Fibroblast of peridontal ligament (primary cell): ENCODE data around the gene AGAP1.

ENCODE experiments used
- DNase-seq: peaks from one replicate; pipeline ENCODE4 v3.0.0-alpha.2; 2010; ENCODE audit errors: extremely low read depth

The AGAP1 gene

DNA sequence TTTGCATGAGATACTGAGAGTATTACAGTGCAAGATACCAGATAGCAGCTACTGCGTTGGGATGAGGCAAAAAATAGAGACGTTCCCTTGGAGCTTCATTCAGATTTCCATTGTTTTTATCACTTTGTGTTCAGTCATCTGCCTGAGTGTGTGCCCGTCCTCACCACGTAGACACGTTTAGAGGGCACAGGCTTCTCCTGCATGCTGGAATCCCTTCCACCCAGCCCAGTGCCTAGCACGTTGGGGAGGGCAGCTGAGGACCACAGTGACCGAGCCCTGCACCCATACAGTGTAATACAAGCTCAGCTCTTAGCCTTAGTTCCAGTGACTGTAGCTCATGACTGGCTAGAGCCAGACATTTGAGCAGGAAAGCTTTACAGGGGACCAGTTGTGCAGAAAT, 539.6 kb downstream of the AGAP1 start:
- no peak for DNase-seq

DNA sequence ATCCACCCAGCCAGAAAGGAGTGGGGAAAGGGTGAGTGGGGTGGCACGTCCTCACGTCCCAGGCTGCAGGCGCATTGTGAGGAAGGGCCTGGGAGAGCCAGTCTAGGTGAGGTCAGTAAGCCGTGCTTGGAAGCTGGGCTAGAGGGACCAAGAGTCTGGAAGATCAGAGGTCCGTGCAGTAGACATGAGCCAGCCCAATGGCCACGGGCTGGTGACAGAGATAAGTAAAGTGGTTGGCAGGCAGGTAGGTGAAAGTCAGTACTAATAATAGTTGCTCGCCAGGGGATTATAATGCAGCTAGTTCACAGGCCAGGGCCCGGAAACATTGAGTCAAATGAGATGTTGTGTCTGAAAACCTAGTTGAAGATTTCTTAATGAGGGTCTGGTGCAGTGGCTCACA, 541.1 kb downstream of the AGAP1 start:
- DNase-seq, result no peak

DNA sequence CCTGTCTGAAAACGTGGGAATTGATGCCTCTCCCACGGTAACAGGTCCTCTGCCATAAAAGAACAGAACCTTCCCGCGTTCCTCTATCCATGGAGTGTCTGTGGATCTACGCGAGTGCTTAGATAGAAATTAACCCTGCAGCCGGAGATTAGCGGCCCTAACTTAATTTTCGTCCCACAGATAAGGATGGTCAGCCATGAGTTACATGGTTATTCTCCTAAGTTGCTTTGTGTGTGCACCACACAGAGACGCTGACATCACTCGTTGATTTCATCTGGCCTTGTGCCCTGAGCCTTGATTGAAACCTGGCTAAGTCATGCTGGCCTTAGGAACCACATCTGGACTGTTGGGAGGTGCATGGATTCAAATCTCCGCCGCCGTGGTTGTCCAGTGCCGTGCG, 542.2 kb downstream of the AGAP1 start:
- no peak for DNase-seq

DNA sequence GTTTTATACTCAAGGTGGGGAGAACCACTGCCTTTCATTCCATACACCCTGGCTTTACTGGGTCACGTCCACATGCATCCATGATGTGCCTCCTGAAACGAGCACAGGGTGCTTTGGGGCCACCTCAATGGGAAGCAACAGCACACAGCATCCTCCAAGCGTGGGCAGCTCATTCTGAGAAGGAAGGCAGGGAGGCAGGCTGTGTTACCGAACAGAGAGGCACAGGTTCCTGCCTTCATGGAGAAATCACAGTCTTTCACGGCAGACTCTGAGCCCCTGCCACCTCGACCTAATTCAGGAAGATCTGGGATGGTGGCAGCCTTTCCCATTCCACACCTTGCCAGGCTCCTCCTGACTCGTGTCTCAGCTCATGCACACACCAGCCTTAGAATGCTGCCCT, 544.3 kb downstream of the AGAP1 start:
- no peak for DNase-seq

DNA sequence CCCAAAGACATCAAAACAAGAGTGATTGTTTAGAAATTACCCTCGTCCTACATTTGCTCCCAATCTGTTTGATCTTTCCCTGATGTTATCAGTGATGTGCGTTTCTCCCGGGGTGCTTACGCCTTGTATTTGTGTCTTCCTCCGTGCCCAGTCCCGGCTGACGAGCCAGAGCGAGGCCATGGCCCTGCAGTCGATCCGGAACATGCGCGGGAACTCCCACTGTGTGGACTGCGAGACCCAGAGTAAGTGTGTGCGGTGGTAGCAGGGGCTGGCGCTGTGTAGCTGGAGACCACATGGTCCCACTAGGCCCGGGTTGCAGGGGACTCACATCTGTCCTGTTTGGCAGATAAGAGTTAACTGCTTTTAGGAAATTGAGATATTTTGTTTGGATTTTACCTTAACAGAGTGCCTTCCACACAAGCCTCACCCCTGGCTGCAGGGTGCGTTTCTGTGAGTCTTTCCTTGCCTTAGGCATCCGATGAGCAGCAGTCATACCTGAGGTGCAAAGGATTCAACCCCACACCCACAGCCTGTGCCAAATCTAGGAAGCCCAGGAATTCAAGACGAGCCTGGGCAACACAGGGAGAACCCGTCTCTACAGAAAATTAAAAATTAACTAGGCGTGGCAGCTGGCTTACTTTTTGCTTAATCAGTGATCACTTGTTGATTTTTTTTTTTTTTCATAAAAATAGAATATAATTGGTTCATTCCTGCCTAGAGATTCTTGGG, 546.9 kb downstream of the AGAP1 start:
- no peak for DNase-seq

DNA sequence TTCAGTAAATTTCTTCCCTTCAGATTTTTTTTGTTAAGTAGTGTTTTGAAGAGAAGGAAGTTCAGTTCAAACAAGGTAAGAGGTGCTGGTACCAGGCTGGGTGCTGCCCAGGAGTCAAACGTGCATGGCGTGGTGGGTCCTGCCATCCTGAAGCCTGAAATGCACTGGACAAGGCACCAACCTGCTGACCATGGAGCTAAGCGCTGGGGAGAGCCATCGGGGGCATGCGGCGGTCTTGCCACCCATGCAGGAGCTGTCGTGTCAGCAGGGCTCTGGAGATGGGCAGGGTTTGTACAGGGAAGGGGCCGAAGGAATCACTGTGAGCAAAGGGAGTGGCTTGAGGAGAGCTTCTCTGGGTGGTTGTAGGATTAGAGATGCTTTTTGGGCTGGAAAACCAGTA, 547.8 kb downstream of the AGAP1 start:
- no peak for DNase-seq

DNA sequence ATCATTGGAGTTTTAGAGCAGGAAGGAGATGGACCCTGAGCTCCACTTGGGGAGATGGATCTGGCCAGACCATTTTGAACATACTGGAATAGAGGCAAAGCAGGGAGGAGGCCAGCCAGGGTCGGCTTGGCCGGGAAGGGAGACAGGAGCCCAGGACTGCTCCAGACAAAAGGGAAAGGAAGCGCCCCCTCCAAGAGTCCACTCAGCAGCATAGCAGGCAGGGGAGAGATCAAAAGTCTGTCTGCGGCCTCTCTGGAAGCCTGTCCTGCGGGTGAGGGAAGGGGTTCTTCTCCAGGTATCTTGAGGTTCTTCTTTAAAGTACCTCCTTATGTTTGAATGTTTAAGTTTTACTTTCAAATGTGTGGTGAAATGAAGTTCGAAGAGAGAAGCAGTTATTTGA, 548.2 kb downstream of the AGAP1 start:
- DNase-seq, result no peak

DNA sequence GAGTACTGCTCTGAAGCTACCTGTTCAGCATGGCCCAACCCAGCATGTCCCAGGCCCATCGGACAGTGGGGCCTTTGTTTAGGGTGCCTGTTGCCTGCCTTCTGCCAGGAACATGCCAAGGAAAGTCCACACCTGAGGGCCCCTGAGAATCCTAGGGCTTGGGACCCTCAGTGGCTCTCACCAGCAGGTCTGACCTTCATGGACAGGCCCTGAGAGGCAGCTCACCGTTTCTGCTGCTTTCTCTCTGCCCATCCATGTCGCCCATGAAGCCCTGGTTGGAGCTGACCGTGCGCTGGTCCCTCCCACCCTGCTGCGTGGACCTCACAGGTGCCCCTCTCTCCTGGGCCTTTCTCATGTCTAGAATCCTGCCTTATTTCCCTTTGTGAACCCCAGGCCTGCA, 550.3 kb downstream of the AGAP1 start:
- no peak for DNase-seq

DNA sequence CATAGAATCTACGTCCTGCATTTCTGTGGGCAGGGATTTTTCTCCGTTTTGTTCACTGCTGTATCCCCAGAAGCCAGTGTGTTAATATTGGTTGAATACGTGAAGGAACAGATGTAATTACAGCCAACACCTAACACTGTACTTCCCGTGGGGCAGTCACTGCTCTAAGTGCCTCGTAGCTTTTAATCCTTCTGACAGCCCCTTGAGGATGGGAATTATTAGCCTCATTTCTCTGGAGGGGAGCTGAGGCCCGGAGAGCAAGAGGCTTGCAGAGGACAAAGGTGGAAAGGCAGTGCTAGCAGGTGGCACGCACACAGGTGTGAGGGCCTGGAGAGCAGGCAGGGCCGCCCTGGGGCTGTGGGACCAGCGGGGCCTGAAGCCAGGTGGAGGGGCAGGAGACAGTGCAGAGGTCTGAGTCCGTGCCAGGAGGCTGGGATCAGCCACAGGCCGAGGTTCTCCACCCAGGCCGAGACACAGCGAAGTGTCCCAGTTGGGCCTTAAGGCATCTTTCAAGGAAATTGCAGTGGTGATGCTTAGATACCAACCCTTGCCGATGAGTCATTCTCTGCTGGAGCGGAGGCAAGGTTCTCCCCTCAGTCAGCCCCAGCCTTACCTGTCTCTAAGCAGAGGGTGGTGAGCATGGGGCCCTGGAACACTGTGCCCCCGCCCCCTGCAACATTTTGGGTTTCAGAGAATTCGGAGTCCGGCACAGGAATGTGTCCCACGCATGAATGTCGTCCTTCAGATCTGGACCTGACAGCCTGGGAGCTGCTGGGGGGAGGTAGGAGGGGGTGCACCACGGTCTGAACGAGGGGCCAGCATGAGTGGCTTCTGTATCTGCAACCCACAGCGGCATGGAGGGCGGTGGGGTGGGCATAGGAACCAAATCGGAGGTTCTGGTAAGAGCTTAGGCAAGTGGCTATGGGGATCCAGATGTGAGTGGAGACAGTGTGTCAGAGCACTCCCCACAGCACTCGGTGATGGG, 551.7 kb downstream of the AGAP1 start:
- no peak for DNase-seq

DNA sequence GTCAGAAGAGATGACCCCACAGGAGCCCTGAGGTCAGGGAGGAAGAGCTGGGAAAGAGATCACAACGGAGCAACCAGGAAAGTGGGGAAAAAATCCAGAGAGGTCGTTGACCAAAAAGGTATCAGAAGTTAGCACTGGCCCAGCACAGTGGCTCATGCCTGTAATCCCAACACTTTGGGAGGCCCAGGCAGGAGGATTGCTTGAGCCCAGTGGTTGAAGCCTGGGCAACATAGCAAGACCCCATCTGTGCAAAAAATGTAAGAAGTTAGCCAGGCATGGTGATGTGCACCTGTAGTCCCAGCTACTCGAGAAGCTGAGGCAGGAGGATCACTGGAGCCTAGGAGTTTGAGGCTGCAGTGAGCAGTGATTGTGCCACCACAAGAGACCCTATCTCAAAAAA, 552.9 kb downstream of the AGAP1 start:
- no peak for DNase-seq

DNA sequence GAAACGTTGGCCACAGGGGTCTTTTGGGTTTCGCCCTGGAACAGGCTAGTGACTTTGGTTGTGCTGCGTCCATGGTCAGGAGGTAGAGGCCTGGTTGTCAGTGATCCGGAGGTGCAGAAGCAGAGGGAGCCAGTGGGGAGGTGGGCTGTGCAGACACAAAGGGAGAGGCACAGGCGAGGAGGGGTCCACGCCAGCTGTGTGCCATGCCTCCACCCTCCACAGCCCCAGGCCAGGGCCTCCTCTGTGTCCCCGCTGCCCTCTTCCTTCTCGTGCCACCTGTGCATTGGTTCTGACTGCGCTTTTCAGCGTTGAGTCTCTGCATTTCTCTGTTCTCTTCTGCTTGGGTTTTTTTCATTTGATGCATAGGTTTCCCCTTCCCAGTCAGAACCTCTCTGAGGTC, 553.3 kb downstream of the AGAP1 start:
- no peak for DNase-seq

DNA sequence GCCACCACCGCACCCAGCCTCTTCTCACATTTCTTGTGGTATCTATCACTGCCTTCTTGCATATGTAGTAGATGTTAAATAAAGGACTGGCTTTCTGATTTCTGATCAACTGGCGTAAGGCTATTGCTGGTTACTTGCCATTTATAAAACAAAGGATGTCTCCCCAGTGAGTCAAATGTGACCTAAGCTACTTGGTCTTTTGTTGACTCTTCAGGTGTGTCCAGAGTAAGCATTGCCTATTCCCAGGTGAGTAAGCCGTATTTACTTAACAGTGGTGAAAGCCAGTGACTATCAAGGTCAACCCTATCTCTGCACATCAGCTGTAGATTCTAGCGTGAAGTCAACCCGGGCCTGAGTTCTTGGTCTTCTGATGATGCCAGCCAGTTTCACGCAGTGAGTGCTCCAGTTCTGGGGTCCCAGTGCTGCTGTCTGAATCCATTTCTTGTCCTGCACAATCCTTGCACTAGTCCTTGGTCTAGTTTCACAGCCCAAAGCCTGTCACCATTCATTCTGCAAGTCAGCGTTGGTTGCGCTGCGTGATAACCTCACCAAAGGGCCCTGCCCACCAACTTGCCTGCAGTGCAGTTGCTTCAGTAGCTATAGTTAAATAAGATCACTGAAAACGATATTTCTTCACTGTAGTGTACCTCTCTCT, 554.2 kb downstream of the AGAP1 start:
- DNase-seq, result no peak

DNA sequence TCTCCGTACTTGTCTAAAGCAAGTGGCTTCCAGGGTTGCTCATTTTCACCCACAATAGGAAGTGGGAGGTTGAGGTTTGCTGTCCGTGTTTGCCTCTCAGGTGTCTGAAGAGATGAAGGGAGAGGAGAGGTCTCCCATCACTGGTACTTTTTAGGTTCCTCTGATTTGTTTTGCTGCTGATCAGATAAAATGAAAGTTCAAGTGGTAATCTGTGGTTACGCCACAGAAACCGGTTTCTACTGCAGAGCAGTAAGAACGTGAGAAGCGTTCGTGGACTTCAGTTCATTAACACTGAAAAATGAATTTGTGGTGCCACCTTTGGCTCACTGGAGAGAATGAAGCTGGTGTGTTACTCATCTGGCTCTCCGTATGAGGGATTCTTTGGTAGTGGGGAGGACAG, 556.1 kb downstream of the AGAP1 start:
- DNase-seq, result no peak

DNA sequence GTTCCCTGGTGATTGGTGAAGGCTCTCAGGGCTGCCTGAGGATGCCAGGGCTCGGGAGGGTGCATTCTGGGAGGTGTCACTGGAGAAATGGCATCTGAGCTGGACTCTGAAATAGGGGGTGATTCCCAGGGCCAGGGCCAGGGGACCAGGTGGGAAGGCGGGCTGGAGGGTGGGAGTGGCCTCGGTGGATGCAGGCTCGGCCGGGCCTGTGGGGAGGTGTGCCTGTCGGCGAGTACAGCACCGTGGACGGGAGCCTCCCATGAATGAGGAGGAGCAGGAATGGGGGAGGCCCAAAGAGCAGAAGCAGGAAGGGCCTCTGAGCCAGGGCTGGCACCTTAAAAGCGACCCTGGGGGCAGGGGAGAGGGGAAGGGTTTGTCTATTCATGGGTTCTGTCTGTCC, 557.5 kb downstream of the AGAP1 start:
- no peak for DNase-seq

DNA sequence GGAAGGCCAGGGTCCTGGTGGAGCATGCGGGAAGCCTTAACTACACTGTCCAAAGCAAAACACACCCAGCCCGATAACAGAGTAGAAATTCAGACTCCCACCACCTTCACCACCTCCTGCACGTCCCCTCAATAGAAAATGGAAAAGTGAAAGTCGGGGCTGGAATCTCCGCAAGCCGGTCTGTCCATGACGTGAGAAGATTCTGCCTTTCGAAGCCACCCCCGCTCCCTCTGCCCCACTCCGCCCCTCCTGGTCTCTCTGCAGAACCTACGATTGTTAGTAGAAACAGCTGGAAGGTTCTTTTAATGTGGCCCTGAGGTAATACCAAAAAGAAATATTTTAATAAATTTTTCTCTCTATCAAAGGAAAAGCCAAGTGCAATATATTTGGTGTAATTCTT, 558.0 kb downstream of the AGAP1 start:
- DNase-seq, result no peak

DNA sequence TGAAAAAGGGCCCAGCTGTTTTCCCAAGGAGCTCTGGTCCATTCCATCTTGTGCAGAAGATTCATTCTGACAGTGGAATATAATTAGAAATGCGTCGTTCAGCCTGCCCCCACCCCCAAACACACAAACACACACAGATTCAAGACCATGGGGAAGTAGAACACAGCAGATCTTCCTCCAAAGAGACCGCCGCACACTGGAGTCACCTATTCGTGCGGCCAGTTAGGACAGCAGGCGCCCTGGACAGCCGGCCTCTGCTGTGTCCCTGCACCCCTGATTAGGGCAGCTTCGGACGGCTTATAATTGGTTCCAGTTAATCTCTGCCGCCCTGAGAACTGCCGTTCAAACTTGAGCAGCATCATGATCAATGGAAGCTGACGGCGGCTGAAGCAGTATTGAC, 558.4 kb downstream of the AGAP1 start:
- no peak for DNase-seq

DNA sequence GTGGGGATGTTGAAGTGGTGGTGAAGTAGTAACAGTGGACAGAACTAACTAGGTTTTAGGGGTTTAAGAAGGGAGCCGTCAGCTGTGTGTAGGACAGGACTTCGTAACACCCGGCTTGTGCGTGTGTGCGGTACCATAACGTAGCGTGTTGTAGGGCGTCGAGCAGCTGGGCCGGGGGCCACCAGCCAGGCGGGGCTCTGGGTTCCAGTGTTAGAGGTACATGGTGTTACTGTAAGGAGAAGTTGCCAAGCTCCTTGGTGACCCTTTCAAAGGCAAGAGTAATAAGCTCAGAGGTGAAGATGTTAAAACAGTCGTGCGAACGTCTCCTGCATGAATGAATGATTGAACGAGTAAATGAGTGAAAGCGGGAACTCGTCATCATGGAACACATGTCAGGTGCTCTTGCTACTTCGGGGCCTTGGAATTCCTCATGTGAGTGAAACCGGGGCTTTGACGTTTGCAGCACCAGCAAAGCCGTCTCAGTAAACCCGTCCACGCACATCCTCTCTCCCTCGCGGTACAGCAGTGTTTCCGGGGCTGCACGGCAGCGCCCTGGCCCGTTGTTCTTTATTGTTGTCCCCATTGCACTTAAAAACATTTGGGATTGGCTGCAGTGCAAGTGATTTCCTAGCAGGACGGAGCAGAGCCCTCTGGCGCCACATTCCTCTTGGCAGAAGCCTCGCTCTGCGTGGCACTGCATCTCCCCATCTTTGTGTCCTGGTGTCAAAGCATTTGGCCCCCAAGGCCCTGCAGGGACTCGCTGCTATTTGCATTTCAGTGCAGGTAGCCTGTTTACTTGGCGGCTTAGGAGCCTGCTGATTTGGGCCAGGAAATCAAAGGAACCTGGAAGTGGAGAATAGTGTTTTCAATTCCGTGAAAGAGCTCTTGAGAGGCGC, 559.3 kb downstream of the AGAP1 start:
- no peak for DNase-seq

DNA sequence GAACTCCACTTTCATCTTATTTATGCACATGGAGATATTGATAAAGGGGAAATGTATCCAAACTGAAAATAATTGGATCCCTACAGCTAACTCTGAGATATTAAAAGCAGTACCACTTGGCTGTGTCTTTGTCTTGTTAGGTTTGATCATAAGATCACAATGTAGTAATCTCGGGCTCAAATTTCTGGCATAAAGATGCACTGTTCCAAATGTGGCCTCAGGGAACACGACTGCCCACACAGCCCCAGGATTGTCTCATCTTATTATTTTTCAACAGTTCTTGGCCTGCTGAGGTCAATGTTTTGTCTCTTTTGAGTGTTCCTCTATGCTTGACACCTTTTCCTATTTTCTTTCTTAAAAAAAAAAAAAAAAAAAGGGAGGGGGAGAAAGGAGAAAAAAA, 560.3 kb downstream of the AGAP1 start:
- peak; percentile 13 for DNase-seq

DNA sequence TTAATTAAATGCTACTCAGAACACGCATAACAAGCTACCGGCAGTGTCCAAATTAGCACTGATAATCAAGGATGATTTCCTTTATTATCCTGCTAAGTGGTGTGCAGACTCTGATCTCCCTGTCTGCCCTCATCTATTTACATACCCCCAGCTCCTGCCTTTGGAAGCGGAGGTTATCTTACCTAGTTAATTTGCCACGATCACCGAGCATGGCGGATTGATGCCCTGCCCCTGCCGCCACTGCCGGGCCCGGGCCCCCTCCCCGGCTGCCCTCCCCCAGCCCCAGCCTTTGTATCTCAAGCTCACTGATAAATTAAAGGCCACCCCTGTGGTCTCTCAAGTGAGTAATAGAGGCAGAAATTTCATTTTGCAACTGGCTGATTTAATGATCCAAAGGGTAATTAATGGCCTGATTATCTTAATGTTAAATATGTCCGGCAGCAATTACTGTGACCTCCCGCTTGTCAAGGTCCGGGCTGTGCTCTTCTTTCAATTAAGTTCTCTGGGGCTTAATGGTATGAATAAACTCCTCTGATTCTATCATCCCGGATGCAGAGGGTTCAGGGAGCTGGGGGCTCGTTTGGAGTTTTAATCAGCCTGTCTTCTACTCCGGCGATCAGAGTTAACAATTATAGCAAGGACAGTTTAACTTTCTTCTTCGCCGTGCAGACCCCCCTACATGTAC, 560.9 kb downstream of the AGAP1 start:
- no peak for DNase-seq

DNA sequence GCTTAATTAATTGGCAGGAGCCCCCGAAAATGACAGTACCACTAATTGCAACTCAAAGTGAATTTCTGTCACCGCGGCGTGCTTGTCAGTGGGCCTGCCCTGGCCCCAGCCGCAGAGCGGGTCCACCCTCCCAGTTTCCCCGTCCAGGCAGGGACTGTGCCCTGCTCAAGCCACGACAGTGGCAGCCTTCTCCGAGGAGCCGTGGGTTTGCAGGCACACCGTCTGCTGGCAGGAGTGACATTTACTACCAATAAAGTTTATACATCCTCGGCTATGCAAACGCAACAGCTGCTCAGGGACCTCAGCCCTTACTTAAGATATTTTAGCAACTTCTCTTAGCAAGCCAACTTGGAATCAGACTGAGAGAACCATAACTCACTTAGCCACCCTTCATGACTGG, 561.6 kb downstream of the AGAP1 start:
- no peak for DNase-seq

DNA sequence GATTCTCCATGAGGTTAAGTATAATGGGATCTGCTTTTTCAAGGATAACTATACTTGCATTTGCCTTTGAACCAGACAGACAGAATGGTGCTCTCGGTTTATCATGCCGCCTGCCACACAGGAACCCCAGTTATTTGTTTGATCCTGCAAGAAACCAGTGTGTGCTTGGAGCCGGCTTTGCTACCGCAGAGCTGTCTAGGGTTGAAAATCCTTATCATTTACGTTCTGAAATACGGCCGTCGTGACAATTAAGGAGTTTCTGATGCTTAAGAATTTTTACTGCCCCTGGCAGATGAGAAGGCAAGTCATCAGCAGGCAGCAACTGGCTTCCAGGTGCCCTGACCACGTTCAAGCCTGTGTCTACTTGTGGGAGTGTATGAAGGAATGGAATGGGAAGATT, 562.3 kb downstream of the AGAP1 start:
- no peak for DNase-seq
